Adipose tissue (tissue), 3 donors: Measurements from ENCODE around the gene GGT7. TPM values are rescaled to one million over a fixed set of nuclear protein-coding genes. Genes with fewer than 3 reads are reported as not detected.
"Not testable (repeated sequence)": the region's sequence is repeated elsewhere in the genome, so short reads cannot be mapped to it uniquely, and the experiment has no call there.

Experiments
- H3K27ac ChIP-seq: one replicate; pipeline ENCODE4 v1.5.1; 2013; ENCODE audit warnings: low read depth, low read length
- WGBS, 3 donors: extraction: QIAGEN DNeasy Blood & Tissue Kit; methylation state at CpG; one replicate each; pipeline ENCODE4 v1.1.7; 2013; 5-methylcytosine and 5-hydroxymethylcytosine counted together
- polyA plus RNA-seq, 3 donors: library from polyadenylated mRNA; stranded (reverse); fragments of 200-250 nt; gene quantifications; one replicate each; pipeline ENCODE4 v1.2.3, GENCODE V29; 2013
- donor health status: healthy with polysubstance abuse.
- donor health status: Bipolar disorder and iron deficiency.
- donor health status: healthy.

GGT7 gene
- polyA plus RNA-seq, 3 donors, result 8.1 to 12.8 (median 11.7) TPM

DNA sequence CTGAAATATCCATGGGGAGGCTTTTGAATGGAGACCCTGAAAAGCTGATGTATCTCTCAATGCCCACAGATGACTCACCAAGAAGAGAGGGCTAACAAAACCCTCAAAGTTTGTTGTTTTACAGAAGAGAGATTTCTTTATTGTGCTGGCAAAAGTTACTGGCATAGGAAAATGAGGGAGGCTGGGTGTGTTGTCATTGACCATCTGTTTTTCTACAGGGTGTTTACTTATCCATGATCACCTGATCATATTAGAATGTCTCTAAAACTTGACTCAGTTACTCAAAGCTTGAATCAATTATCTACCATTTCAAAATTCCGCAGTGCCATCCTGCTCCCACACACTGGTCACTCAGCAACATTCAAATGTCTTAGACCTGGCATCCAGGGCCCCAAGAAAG, 57.0 kb downstream of the GGT7 start:
- 87 to 100% (median 90%) methylated on average over 1 of the region's 1 CpG for WGBS, 3 donors
- no peak overlapping the region for H3K27ac ChIP-seq

DNA sequence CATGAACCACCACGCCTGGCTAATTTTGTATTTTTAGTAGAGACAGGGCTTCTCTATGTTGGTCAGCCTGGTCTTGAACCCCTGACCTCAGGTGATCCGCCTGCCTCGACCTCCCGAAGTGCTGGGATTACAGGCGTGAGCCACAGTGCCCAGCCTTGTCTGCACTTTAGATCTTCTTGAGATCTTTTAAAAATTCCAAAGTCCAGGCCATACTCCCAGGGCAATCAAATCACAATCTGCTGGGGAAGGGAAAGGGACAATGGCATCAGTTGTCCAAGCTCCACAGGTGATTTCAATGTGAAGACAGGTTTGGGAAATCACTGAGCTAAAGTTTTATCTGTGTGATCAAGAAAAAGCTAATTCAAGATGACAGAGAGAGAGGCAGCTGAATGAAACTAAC, 64.1 kb downstream of the GGT7 start:
- WGBS, 3 donors, result 93 to 97% (median 97%) methylated on average over 5 of the region's 5 CpGs
- H3K27ac ChIP-seq, result no peak overlapping the region

DNA sequence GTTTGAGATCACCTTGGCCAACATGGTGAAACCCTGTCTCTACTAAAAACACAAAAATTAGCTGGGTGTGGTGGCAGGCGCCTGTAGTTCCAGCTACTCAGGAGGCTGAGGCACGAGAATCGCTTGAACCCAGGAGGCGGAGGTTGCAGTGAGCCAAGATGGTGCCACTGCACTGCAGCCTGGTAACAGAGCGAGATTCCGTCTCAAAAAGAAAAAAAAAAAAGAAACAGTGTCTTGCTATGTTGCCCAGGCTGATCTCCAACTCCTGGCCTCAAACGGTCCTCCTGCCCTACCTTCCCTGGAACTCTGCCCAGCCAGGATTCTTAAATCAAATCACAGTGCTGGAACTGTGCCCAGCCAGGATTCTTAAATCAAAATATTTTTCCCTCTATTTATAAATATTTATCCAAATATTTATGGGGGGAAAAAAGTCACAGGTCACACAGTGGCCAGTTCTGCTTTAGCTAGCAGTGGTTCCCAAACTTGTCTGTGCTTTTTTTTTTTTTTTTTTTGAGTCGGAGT, 64.7 kb downstream of the GGT7 start:
- WGBS, 3 donors, result 87 to 89% (median 87%) methylated on average over 8 of the region's 8 CpGs

DNA sequence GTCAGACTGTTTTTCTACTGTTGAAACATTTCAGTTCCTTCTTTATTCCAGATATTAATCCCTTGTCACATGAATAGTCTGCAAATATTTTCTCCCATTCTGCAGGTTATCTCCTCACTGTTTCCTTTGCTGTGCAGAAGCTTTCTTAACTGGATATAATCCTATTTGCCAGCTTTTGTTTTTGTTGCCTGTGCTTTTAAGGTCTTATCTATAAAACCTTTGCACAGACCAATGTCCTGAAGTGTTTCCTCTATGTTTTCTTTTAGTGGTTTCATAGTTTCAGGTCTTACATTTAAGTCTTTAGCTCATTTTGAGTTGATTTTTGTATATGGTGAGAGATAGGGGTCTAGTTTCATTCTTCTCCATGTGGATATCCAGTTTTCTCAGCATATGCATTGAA, 66.4 kb downstream of the GGT7 start:
- H3K27ac ChIP-seq, result no peak overlapping the region

More for the DNA sequence above, 64.7 kb downstream of the GGT7 start:
- not testable (repeated sequence) for H3K27ac ChIP-seq

DNA sequence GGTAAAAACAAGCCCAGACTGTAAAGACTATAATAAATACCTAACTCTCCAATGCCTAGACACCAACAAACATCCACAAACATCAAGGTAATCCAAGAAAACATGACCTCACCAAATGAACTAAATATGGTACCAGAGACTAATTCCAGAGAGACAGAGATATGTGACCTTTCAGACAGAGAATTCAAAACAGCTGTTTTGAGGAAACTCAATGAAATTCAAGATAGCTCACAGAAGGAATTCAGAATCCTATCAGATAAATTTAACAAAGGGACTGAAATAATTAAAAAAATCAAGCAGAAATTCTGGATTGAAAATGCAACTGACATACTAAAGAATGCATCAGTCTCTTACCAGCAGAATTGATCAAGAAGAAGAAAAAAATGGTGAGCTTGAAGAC, 73.8 kb downstream of the GGT7 start:
- H3K27ac ChIP-seq, result no peak overlapping the region

DNA sequence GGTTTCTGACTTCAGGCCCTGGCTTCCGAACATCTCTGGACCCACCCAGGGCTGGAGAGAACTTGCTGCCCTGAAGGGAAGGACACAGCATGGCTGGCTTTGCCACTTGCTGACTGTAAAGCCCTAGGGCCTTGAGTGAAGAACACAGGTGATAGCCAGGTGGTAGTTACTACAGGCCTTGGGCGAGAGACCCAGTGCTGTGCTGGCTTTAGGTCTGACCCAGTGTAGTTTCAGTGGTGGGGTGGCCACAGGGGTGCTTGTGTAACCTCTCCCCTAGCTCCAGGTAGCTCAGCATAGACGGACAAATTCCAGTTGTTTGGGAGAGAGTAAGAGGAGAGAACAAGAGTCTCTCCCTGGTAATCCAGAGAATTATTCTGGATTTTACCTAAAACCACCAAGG, 74.3 kb downstream of the GGT7 start:
- no peak overlapping the region for H3K27ac ChIP-seq
- 64 to 67% (median 64%) methylated on average over 3 of the region's 3 CpGs for WGBS, 3 donors

DNA sequence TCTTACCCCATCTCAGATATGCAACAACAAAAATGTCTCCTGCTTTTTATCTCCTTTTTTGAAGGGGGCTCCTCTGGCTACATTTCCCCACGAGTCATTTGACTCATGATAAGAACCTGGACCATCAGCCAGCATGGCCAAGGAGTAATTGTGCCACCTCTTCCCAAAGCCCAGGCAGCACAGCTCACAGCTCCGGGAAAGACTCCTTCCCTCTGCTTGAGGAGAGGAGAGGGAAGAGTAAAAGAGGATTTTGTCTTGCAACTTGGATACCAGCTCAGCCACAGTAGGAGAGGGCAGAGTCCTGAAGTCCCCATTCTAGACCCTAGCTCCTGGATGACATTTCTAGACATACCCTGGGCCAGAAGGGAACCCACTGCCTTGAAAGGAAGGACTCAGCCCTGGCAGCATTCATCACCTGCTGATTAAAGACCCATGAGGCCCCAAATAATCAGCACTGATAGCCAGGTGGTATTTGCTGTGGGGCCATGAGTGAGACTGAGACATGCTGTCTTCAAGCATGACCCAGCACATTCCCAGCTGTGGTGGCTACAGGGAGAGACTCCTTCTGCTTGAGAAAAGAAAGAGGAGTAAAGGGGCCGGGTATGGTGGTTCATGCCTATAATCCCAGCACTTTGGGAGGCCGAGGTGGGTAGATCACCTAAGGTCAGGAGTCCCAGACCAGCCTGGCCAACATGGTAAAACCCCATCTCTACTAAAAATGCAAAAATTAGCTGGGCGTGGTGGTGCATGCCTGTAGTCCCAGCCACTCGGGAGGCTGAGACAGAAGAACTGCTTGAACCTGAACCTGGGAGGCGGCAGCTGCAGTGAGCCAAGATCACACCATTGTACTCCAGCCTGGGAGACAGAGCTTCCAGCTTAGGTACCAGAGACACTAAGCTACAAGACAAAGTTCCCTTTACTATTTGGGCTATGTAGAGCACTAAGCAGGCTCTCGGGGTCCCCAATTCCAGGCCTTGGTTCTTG, 75.4 kb downstream of the GGT7 start:
- 88 to 90% (median 88%) methylated on average over 8 of the region's 8 CpGs for WGBS, 3 donors
- no peak overlapping the region for H3K27ac ChIP-seq

Other genes starting within 250 kb of the GGT7 start
- gene PIGU, start 195.8 kb downstream of the GGT7 start, polyA plus RNA-seq, result 10 to 100 TPM in 2 of 3 donors, 1 to 10 TPM in 1; 6.6 to 13.4 (median 11.1) TPM
- gene TP53INP2, start 168.5 kb downstream of the GGT7 start, polyA plus RNA-seq, result 10 to 100 TPM in 2 of 3 donors, 1 to 10 TPM in 1; 4.0 to 22.5 (median 17.8) TPM
- gene NCOA6, start 47.2 kb downstream of the GGT7 start, polyA plus RNA-seq, result 10 to 100 TPM in 2 of 3 donors, 1 to 10 TPM in 1; 7.8 to 20.5 (median 12.5) TPM
- 100 to 1,000 TPM in 1 of 3 donors, 10 to 100 TPM in 2; 22.9 to 150 (median 94.7) TPM for gene ACSS2, start 3.8 kb upstream of the GGT7 start, polyA plus RNA-seq
- 10 to 100 TPM; 12.0 to 33.6 (median 29.9) TPM for gene GSS, start 83.0 kb upstream of the GGT7 start, polyA plus RNA-seq
- gene MYH7B, start 83.0 kb upstream of the GGT7 start, polyA plus RNA-seq, result 1 to 10 TPM in 1 of 3 donors, under 1 TPM in 2; 0.30 to 3.1 (median 0.76) TPM
- gene TRPC4AP, start 220.0 kb upstream of the GGT7 start, polyA plus RNA-seq, result 10 to 100 TPM; 36.1 to 54.5 (median 43.1) TPM